AG10803 (cell line): ENCODE measurements around the gene PTTG1.

ENCODE experiments used
- DNase-seq: peaks from one replicate; pipeline ENCODE4 v3.0.0; 2010; ENCODE audit warnings: low read depth
- H3K4me3 ChIP-seq: 2 replicates; pipeline ENCODE4 v1.5.1; 2011; ENCODE audit warnings: mild to moderate bottlenecking, low read length, control low read depth
- TF ChIP-seq, protein P1 (sequence below): conservative IDR thresholded peaks from 2 replicates; pipeline ENCODE4 v1.5.1; 2011; ENCODE audit warnings: mild to moderate bottlenecking, low read length, control low read depth, inconsistent platforms

The PTTG1 gene

DNA sequence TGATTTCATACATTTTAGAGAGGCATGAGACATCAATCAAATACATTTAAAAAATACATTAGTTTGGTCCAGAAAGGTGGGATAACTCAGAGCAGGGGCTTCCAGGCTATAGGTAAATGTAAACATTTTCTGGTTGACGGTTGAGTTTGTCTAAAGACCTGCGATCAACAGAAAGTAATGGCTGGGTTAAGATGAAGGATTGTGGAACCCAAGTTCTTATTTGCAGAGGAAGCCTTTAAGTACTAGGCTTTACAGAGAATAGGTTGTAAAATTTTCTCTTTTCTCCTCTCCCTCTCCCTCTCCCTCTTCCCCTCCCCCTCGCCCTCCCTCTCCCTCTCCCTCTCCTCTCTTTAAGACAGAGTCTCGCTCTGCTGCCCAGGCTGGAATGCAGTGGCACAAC lies 50.8 kb downstream of the PTTG1 start:
- DNase-seq = no peak
- H3K4me3 ChIP-seq = no peak overlapping the region
- TF ChIP-seq, protein P1, sequence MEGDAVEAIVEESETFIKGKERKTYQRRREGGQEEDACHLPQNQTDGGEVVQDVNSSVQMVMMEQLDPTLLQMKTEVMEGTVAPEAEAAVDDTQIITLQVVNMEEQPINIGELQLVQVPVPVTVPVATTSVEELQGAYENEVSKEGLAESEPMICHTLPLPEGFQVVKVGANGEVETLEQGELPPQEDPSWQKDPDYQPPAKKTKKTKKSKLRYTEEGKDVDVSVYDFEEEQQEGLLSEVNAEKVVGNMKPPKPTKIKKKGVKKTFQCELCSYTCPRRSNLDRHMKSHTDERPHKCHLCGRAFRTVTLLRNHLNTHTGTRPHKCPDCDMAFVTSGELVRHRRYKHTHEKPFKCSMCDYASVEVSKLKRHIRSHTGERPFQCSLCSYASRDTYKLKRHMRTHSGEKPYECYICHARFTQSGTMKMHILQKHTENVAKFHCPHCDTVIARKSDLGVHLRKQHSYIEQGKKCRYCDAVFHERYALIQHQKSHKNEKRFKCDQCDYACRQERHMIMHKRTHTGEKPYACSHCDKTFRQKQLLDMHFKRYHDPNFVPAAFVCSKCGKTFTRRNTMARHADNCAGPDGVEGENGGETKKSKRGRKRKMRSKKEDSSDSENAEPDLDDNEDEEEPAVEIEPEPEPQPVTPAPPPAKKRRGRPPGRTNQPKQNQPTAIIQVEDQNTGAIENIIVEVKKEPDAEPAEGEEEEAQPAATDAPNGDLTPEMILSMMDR = no peak

DNA sequence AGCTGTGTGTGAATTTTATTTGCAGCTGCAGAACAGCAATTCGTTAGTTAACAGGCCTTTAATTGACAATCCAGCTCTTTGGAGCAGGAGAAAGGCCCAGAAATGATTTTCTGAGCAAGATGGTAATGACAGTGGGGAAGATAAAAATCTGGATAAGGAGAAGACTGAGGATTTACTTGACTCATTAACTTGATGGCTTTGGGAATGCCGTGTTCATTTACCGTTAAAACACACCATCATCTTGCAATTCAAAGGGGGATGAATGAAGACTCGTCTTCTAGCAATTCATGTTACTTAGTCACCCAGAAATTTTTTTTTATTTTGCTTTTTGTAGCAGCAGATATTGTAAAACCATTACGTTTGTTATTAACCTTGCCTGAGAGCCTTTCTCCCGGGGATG lies 52.0 kb downstream of the PTTG1 start:
- no peak for DNase-seq
- H3K4me3 ChIP-seq = no peak overlapping the region
- TF ChIP-seq, protein P1 = no peak

DNA sequence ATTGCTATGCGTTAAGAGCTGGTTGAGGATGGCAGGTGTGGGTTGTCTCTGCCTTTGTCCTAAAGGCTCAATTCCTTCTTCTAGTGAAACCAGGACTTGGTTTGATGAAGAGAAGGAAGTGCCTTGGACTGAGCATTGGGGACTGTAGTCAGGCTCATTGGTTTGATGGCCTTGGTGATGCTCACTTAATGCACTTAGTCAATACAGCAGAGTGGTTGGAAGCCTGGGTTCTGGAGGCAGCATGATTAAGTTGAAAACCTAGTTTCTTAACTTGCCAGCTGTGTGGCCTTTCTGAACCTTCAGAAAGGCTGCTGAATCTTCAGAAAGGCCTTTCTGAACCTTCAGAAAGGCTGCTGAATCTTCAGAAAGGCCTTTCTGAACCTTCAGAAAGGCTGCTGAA lies 52.4 kb downstream of the PTTG1 start:
- no peak for DNase-seq
- TF ChIP-seq, protein P1 = no peak
- no peak overlapping the region for H3K4me3 ChIP-seq

DNA sequence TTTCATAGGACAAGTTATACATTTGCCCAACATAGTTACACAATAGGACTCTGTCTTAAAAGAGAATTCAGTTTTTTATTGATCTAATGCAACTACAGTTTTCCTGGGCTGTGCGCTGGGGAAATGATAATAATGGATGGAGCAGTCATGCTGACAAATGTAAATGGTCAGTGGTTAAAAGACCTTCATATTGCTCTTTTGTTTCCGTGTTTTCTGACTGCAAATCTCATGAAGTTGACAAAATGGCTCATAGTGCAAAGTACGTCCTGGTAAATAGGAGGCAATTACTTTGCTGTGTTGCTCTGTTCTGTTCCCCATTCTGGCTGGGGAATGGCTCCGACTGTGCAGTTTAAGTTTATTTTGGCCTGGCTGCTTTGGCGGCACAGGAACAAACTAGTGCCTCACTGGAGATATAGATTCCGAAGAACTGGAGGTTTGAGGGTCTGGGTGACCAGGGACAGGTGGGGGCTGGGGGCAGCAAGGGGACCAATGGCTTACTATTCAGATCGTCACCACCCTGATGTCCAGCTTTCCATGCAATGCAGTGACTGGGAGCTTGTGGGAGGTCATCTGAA lies 54.3 kb downstream of the PTTG1 start:
- no peak overlapping the region for H3K4me3 ChIP-seq
- TF ChIP-seq, protein P1 = no peak
- DNase-seq = no peak

DNA sequence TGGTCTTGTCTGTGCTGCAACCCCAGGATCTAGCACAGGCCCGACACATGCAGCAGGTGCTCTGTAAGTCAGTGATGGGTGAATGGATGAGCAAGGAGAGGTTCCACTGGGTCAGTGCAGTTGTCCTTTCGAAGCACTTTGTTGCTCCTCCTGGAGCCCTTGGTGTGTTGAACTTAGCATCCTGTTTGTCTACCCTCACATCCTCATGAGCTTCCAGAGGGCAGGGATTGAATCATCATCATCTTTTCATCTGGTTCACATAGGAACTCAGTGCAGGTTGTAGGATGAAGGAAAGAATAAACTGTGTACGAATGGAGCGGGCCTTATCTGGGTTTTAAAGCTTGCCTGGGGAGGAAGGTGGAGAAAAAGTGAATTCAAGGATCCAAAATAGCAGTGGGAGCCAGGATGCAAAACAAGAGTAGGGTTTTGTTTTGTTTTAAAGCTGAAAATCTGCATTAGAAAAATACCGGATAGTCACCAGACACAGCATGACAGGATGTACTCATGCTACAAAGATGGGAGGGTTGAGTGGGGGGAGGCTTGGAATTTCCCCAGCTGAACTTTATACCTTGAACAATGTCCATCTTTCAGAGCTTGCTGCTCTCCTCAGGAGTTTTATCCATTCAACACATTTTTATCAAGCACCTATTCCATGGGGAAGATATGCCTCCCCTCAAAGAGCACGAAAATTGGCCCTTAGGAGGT lies 55.8 kb downstream of the PTTG1 start:
- no peak for DNase-seq
- no peak overlapping the region for H3K4me3 ChIP-seq
- TF ChIP-seq, protein P1 = no peak

DNA sequence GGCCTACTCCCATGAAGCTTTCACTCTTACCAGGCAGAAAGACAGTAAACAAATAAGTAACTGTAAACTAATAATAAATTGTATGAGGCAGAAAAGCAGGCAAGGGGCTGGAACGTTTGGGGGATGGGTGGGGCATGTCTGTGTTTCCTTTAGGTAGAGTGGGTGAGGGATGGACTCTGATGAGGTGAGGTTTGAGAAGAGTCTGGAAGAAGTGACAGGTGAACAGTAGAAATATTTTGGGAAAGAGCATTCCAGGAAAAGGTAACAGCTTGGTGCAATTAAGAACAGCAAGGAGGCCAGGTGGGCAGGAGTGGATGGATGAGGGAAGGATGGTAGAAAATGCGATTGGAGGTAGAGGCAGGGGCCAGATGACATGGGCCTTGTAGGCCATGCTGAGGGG lies 56.5 kb downstream of the PTTG1 start:
- no peak overlapping the region for H3K4me3 ChIP-seq
- TF ChIP-seq, protein P1 = no peak
- no peak for DNase-seq
